OCI-LY3 (cell line): ENCODE results near the gene PRR11.

Experiments
- H2AFZ ChIP-seq: fragments of 200-600, 300-600 bp; shearing (Covaris generic); 2 replicates; pipeline ENCODE4 v1.6.0; 2014; ENCODE audit warnings: antibody characterized with exemption, low read depth, low read length
- H3K27ac ChIP-seq: fragments of 200-600, 300-600 bp; sonication (generic); 2 replicates; pipeline ENCODE4 v1.5.1; 2014; ENCODE audit warnings: mild to moderate bottlenecking, low read length, moderate library complexity, mixed read lengths
- H3K27me3 ChIP-seq: fragments of 200-600, 300-600 bp; sonication (generic); 2 replicates; pipeline ENCODE4 v1.6.1; 2014; ENCODE audit warnings: low read depth, low read length, mixed read lengths
- H3K36me3 ChIP-seq: fragments of 200-600, 300-600 bp; sonication (generic); replicated peaks from 2 replicates; pipeline ENCODE3; 2014; ENCODE audit warnings: low read depth, low read length, mixed read lengths
- H3K4me1 ChIP-seq: fragments of 300-600, 200-600 bp; sonication (generic); 2 replicates; pipeline ENCODE4 v1.6.1; 2014; ENCODE audit warnings: low read length, mixed read lengths
- H3K4me2 ChIP-seq: fragments of 200-600, 300-600 bp; sonication (generic); 2 replicates; pipeline ENCODE4 v1.6.1; 2014; ENCODE audit warnings: low read length, mixed read lengths
- H3K4me3 ChIP-seq: fragments of 300-600, 200-600 bp; sonication (generic); 2 replicates; pipeline ENCODE4 v1.5.1; 2014; ENCODE audit warnings: antibody characterized with exemption, mild to moderate bottlenecking, low read length, moderate library complexity
- H3K79me2 ChIP-seq: fragments of 300-600, 200-600 bp; shearing (Covaris generic); 2 replicates; pipeline ENCODE4 v1.6.1; 2014; ENCODE audit warnings: mild to moderate bottlenecking, low read length, mixed read lengths
- H3K9ac ChIP-seq: fragments of 300-600, 200-600 bp; shearing (Covaris generic); 2 replicates; pipeline ENCODE4 v1.6.0; 2014; ENCODE audit warnings: mild to moderate bottlenecking, low read length, moderate library complexity
- H3K9me3 ChIP-seq: fragments of 200-600, 300-600 bp; shearing (Covaris generic); 2 replicates; pipeline ENCODE4 v1.6.1; 2014; ENCODE audit warnings: low read length, mixed read lengths; ENCODE audit not compliant: insufficient read depth
- H4K20me1 ChIP-seq: fragments of 200-600, 300-600 bp; sonication (generic); 2 replicates; pipeline ENCODE4 v1.6.1; 2016; ENCODE audit warnings: low read length, mixed read lengths; ENCODE audit not compliant: insufficient read depth
- EZH2phosphoT487 ChIP-seq: fragments of 200-600 bp; shearing (Covaris generic); IDR thresholded peaks from 2 replicates; pipeline ENCODE4 v1.6.1; 2018; ENCODE audit warnings: antibody characterized with exemption, mixed run types, low read depth
- TF ChIP-seq, protein P1 (sequence below): fragments of 200-600, 300-600 bp; sonication (generic); IDR thresholded peaks from 2 replicates; pipeline ENCODE4 v1.5.1; 2014; ENCODE audit warnings: antibody characterized with exemption, low read length, low read depth

PRR11 gene

DNA sequence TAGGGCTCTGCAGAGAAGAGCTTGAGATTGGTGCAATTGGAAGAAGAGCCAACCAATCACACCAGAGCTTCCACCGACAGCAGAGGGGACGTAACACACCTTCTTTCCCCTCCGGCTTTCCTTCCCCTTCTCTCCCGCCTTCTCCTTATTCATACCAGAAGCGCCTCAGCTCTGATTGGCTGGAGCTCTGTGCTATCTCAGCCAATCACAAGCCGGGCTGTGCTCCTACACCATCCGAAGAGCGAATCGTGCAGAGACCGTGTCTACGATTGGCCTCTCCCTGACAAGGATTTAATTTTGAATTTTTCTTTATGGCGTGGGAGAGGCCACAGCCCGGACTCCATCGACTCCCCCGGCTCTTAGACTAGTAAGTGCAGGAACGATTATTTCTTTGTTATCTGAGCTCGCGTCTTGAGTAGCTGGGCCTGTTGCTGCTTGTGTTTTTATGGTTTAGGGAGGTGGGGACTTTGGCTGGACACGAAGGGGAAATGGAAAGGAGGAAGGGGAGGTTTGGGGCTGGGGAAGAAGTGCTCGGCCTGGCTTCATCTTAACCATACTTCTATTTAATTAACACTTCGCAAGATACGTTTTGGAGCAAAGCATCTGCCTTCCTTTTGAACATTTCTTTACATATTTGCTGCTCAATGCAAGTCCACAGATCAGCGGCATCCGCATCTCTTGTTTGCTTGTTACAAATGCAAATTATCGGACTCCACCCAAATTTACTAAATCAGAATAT, at the start of gene PRR11:
TSS of gene PRR11 (plus strand) at position 308 of the 739 bp plus-strand sequence. CDS start 14,007 bp downstream, outside the sequence.
- Histone ChIP-seq H2AFZ (peak within 1 kb of the TSS; percentile 85), H3K4me1 (peaks cover 23% of the 10 kb centered on the region), H3K36me3 (peaks cover 10% of the 10 kb centered on the region), H3K9ac (peak within 1 kb of the TSS; percentile 89), H3K79me2 (peaks cover 92% of the 10 kb centered on the region), H3K4me2 (peak within 1 kb of the TSS; percentile 81), H3K9me3 (no peaks in the 10 kb centered on the region), H4K20me1 (0 out of 2 replicates have a peak, but pooled peaks cover under 1% of the 10 kb centered on the region), H3K27me3 (no peaks in the 10 kb centered on the region), H3K27ac (peak within 1 kb of the TSS; percentile 74), H3K4me3 (peak within 1 kb of the TSS; percentile 95)
- TF ChIP-seq EZH2phosphoT487, result no peak
- TF ChIP-seq, protein P1, sequence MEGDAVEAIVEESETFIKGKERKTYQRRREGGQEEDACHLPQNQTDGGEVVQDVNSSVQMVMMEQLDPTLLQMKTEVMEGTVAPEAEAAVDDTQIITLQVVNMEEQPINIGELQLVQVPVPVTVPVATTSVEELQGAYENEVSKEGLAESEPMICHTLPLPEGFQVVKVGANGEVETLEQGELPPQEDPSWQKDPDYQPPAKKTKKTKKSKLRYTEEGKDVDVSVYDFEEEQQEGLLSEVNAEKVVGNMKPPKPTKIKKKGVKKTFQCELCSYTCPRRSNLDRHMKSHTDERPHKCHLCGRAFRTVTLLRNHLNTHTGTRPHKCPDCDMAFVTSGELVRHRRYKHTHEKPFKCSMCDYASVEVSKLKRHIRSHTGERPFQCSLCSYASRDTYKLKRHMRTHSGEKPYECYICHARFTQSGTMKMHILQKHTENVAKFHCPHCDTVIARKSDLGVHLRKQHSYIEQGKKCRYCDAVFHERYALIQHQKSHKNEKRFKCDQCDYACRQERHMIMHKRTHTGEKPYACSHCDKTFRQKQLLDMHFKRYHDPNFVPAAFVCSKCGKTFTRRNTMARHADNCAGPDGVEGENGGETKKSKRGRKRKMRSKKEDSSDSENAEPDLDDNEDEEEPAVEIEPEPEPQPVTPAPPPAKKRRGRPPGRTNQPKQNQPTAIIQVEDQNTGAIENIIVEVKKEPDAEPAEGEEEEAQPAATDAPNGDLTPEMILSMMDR, result no peak

DNA sequence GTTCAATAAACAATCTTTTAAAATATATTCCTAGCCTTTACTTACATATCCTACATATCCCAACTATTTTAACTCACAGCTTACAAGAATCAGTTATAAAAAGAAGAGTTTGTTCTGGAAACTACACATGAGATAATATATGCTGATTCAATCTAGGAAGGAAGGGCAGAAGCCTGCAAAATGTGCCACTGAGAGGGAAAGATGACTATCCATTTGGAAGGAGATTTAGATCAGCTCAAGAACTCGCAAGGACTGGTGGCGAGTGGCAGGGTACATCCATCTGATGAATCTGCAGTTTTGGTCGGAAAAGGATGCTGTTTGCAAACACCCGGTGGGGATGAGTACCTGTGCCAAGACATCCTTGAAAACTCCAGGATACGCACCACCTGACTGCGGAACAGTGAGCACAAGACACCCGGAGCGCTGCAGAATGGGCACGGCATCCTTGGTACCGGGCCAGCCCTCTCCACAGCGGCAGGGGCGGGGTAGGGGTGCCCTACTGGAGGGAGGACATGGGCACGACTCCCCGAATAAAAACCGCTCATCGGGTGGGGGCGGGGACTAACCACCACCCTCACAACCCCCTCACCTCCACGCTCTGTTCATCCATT, 49.6 kb upstream of the PRR11 start:
- Histone ChIP-seq H3K36me3 (peaks cover under 1% of the 10 kb centered on the region), H3K4me1 (peaks cover 14% of the 10 kb centered on the region), H2AFZ (peak overlapping the region; percentile 20), H3K4me3 (peak overlapping the region; percentile 84), H3K27ac (peak overlapping the region; percentile 65), H3K79me2 (peaks cover 36% of the 10 kb centered on the region), H3K27me3 (peaks cover 5% of the 10 kb centered on the region; the same call in 1 of the 2 replicates), H3K9me3 (no peaks in the 10 kb centered on the region), H3K4me2 (peak overlapping the region; percentile 86), H3K9ac (peak overlapping the region; percentile 79), H4K20me1 (no peaks in the 10 kb centered on the region)
- no peak for TF ChIP-seq EZH2phosphoT487
- TF ChIP-seq, protein P1, result no peak

GRCh38 chr17:59106463-59107305, 48.9 kb upstream of the PRR11 start, which contains the start of gene TRIM37:
TRIM37 (minus strand) TSS chr17:59106880; CDS start chr17:59106461, 419 bp downstream.
- Histone ChIP-seq H4K20me1 (no peaks in the 10 kb centered on the region), H3K27me3 (peaks cover 5% of the 10 kb centered on the region; the same call in 1 of the 2 replicates), H3K36me3 (no peaks in the 10 kb centered on the region), H2AFZ (peak within 1 kb of the TSS; percentile 95), H3K9me3 (no peaks in the 10 kb centered on the region), H3K4me1 (peaks cover 14% of the 10 kb centered on the region), H3K4me2 (peak within 1 kb of the TSS; percentile 88), H3K27ac (peak within 1 kb of the TSS; percentile 69), H3K4me3 (peak within 1 kb of the TSS; percentile 84), H3K79me2 (peaks cover 36% of the 10 kb centered on the region), H3K9ac (peak within 1 kb of the TSS; percentile 81)
- TF ChIP-seq EZH2phosphoT487, result no peak
- TF ChIP-seq, protein P1, result peak; percentile 9; the same call in 1 of the 2 replicates

GRCh38 chr17:59107306-59107670, 48.3 kb upstream of the PRR11 start:
- H3K27me3 ChIP-seq, result peaks cover 5% of the 10 kb centered on the region; the same call in 1 of the 2 replicates
- H3K4me3 ChIP-seq, result peak overlapping the region; percentile 84
- peak overlapping the region; percentile 95 for H2AFZ ChIP-seq
- H3K4me1 ChIP-seq, result peaks cover 14% of the 10 kb centered on the region
- H3K27ac ChIP-seq, result peak overlapping the region; percentile 69
- no peaks in the 10 kb centered on the region for H3K9me3 ChIP-seq
- no peaks in the 10 kb centered on the region for H3K36me3 ChIP-seq
- TF ChIP-seq, protein P1, result no peak
- TF ChIP-seq EZH2phosphoT487, result no peak
- H4K20me1 ChIP-seq, result no peaks in the 10 kb centered on the region
- H3K4me2 ChIP-seq, result peak overlapping the region; percentile 88
- H3K9ac ChIP-seq, result peak overlapping the region; percentile 81
- peaks cover 32% of the 10 kb centered on the region for H3K79me2 ChIP-seq
